ENCODE data around the gene CCNI.

- TF ChIP-seq CTCF (IDR thresholded peaks at IDR 0.05) (no peak), POLR2A (IDR thresholded peaks at IDR 0.05) (no peak)
Observed at GRCh38 chr4:77043507-77044136, 32.2 kb downstream of the CCNI start.

All from Peyer's patch (tissue), 4 donors.